Endothelial cell of umbilical vein (primary cell): Measurements from ENCODE around the gene FOXP1. TPM values are rescaled to one million over a fixed set of nuclear protein-coding genes. Genes with fewer than 3 reads are reported as not detected.

Experiments used
- BruUV-seq: library from RNA; stranded (reverse); fragments of 400-500 nt; replicated peaks from 2 replicates; lab custom pipeline; 2021; lab: Mats Ljungman, UMichigan
- CTCF ChIA-PET: fragments of 300-600, 350-600 bp; sonication (Branson Sonifier 250); formaldehyde crosslinking; loops from one replicate; lab custom pipeline; 2021; ENCODE audit warnings: antibody characterized with exemption, inconsistent platforms; lab: Charles Lee
- POLR2A ChIA-PET: fragments of 300-600, 350-600 bp; sonication (Branson Sonifier 250); formaldehyde crosslinking; loops from one replicate; lab custom pipeline; 2021; ENCODE audit warnings: antibody characterized with exemption, inconsistent platforms; lab: Charles Lee
- DNase-seq: peaks from one replicate; pipeline ENCODE4 v3.0.0-alpha.2; 2011; ENCODE audit warnings: low read depth, low spot score
- FAIRE-seq: peaks from 2 replicates; lab custom pipeline; 2011; peaks lifted over from hg19 to GRCh38; lab: Jason Lieb, UNC
- H2AFZ ChIP-seq: 2 replicates; pipeline ENCODE4 v1.6.0; 2012; ENCODE audit warnings: low read depth, low read length, control low read depth, inconsistent platforms
- H3K27ac ChIP-seq: 2 replicates; pipeline ENCODE4 v1.5.1; 2011; ENCODE audit warnings: low read depth, mild to moderate bottlenecking, control low read depth, low read length, moderate library complexity; ENCODE audit not compliant: insufficient read depth
- H3K27me3 ChIP-seq, 2 experiments: 2 replicates each; pipeline versions ENCODE4 v1.6.0 to v1.6.1; 2011; ENCODE audit warnings: low read length in 2 of 2, mixed read lengths in 1 of 2; ENCODE audit not compliant: control insufficient read depth in 2 of 2, insufficient read depth in 2 of 2
- H3K36me3 ChIP-seq, 2 experiments: 2 replicates in 1 of 2; 3 replicates in 1 of 2; pipeline ENCODE4 v1.5.1; 2011; ENCODE audit warnings: low read length in 2 of 2, mild to moderate bottlenecking in 1 of 2, moderate library complexity in 1 of 2; ENCODE audit not compliant: control insufficient read depth in 2 of 2, insufficient read depth in 2 of 2; ENCODE audit errors: extremely low read depth in 1 of 2
- H3K4me1 ChIP-seq: 3 replicates; pipeline ENCODE4 v1.5.1; 2011; ENCODE audit warnings: mild to moderate bottlenecking, low read length; ENCODE audit not compliant: control insufficient read depth, insufficient read depth; ENCODE audit errors: extremely low read depth
- H3K4me2 ChIP-seq: 2 replicates; pipeline ENCODE4 v1.6.1; 2011; ENCODE audit warnings: low read length, control low read depth, mixed read lengths; ENCODE audit not compliant: insufficient read depth
- H3K4me3 ChIP-seq, 3 experiments: fragments of 200-600 bp in 1 of 3; sonication (generic), shearing (Covaris generic) in 1 of 3; replicated peaks in 1 of 3; 2 replicates each; pipeline ENCODE4 v1.5.1; 2011 to 2016; ENCODE audit warnings: control low read depth in 3 of 3, low read length in 3 of 3, mild to moderate bottlenecking in 2 of 3, inconsistent platforms in 1 of 3, low read depth in 1 of 3, moderate library complexity in 1 of 3; ENCODE audit not compliant: insufficient read depth in 1 of 3
- H3K79me2 ChIP-seq: 2 replicates; pipeline ENCODE4 v1.6.0; 2012; ENCODE audit warnings: low read length, inconsistent platforms; ENCODE audit not compliant: control insufficient read depth, insufficient read depth
- H3K9ac ChIP-seq: replicated peaks from 2 replicates; pipeline ENCODE3; 2011; ENCODE audit warnings: low read length, control low read depth; ENCODE audit not compliant: insufficient read depth; ENCODE audit errors: extremely low read depth
- H3K9me1 ChIP-seq: replicated peaks from 3 replicates; pipeline ENCODE4 v1.6.0; 2011; ENCODE audit warnings: mild to moderate bottlenecking, low read length; ENCODE audit not compliant: control insufficient read depth, insufficient read depth; ENCODE audit errors: extremely low read depth
- H3K9me3 ChIP-seq: replicated peaks from 2 replicates; pipeline ENCODE4 v1.5.1; 2012; ENCODE audit warnings: low read length, inconsistent platforms; ENCODE audit not compliant: control insufficient read depth, insufficient read depth
- H4K20me1 ChIP-seq: replicated peaks from 2 replicates; pipeline ENCODE3; 2011; ENCODE audit warnings: mild to moderate bottlenecking, low read length; ENCODE audit not compliant: control insufficient read depth, insufficient read depth; ENCODE audit errors: extremely low read depth
- CTCF ChIP-seq, 2 donors: IDR thresholded peaks; 1 replicate in 1 of 2; 2 replicates in 1 of 2; pipeline ENCODE4 v1.5.1; 2011; ENCODE audit warnings: low read length in 2 of 2, mild to moderate bottlenecking in 2 of 2, moderate library complexity in 2 of 2, control low read depth in 1 of 2, inconsistent platforms in 1 of 2, low read depth in 1 of 2; ENCODE audit not compliant: insufficient read depth in 1 of 2; ENCODE audit errors: extremely low read depth in 1 of 2
- EZH2 ChIP-seq: IDR thresholded peaks from 2 replicates; pipeline ENCODE4 v1.6.1; 2012; ENCODE audit warnings: borderline replicate concordance, low read depth, mild to moderate bottlenecking, moderate library complexity, low read length, inconsistent platforms; ENCODE audit not compliant: severe bottlenecking
- FOS ChIP-seq: IDR thresholded peaks from 2 replicates; pipeline ENCODE4 v1.6.1; 2011; ENCODE audit warnings: mild to moderate bottlenecking, low read length, moderate library complexity, borderline replicate concordance; ENCODE audit not compliant: insufficient read depth
- GATA2 ChIP-seq: IDR thresholded peaks from 2 replicates; pipeline ENCODE4 v1.7.0; 2011; ENCODE audit warnings: low read depth, mild to moderate bottlenecking, moderate library complexity, mixed read lengths, low read length; ENCODE audit not compliant: insufficient read length, insufficient read depth
- JUN ChIP-seq: IDR thresholded peaks from 2 replicates; pipeline ENCODE4 v1.6.1; 2011; ENCODE audit warnings: borderline replicate concordance, low read depth; ENCODE audit not compliant: insufficient read length, insufficient read depth
- MAX ChIP-seq: IDR thresholded peaks from 2 replicates; pipeline ENCODE4 v1.6.1; 2011; ENCODE audit not compliant: insufficient read depth, insufficient read length
- MYC ChIP-seq: IDR thresholded peaks from one replicate; pipeline ENCODE4 v1.6.1; 2011; ENCODE audit warnings: mild to moderate bottlenecking, low read depth, low read length
- POLR2A ChIP-seq: IDR thresholded peaks from 2 replicates; pipeline ENCODE4 v1.6.1; 2012; ENCODE audit warnings: low read depth, mild to moderate bottlenecking, control low read depth, low read length
- POLR2AphosphoS5 ChIP-seq: IDR thresholded peaks from 2 replicates; pipeline ENCODE4 v1.6.1; 2012; ENCODE audit warnings: low read depth, mild to moderate bottlenecking, control low read depth, low read length, moderate library complexity; ENCODE audit not compliant: insufficient read depth
- dilution Hi-C: fragments of 300-500 bp; cut with MboI; formaldehyde crosslinking; loops from one replicate; pipeline ENCODE4 v1.15.0; 2019; ENCODE audit warnings: low sequenced_read_pairs; ENCODE audit not compliant: extremely low pct_ligation_motif_present
- intact Hi-C: fragments of 100-400 bp; cut with micrococcal nuclease; formaldehyde crosslinking; loops from one replicate; pipeline ENCODE4 v1.10.0; 2022
- polyA plus RNA-seq, 4 experiments: library from polyadenylated mRNA; depleted of rRNA in 3 of 4; stranded (reverse) in 3 of 4; unstranded in 1 of 4; fragments of >200 nt; gene quantifications; 2 replicates each; pipeline versions ENCODE4 v1.2.1 to v1.2.3, GENCODE V29; 2011 to 2012; ENCODE audit warnings: missing spikeins in 1 of 4
- total RNA-seq: library from RNA; stranded (reverse); gene quantifications from 2 replicates; pipeline ENCODE4 v1.2.3, GENCODE V29; 2021

The FOXP1 gene
- total and polyA plus RNA-seq, 2 donors (not counting 3 experiments of a cell fraction or from before 2014, with no cell fraction given) = 41.0 to 107 TPM

GRCh38 chr3:71162221-71162620 is 421.3 kb downstream of the FOXP1 start:
- H3K27ac ChIP-seq = no peak overlapping the region
- H3K79me2 ChIP-seq = no peaks in the 10 kb centered on the region
- H3K4me3 ChIP-seq = no peak overlapping the region
- ChIA-PET POLR2A (no interaction called here), CTCF (interaction anchor here (0.6 to 2.0 kb wide), 2 partner anchors 31 to 117 kb away, joined by 4 to 7 read pairs; no protein-coding TSS in a partner anchor)
- no peak overlapping the region for H3K4me2 ChIP-seq
- no peaks in the 10 kb centered on the region for H4K20me1 ChIP-seq
- FAIRE-seq (no peak), DNase-seq (no peak)
- no peak overlapping the region for H3K9ac ChIP-seq
- no peak for TF ChIP-seq POLR2A
- no peak for TF ChIP-seq JUN
- no peak for TF ChIP-seq GATA2
- no peak for TF ChIP-seq MYC
- TF ChIP-seq EZH2 = no peak
- TF ChIP-seq POLR2AphosphoS5 = no peak
- TF ChIP-seq FOS = no peak
- TF ChIP-seq CTCF (IDR thresholded peaks at IDR 0.05; ENCODE audit: extremely low read depth in 1 of 2, insufficient read depth in 1 of 2, low read depth in 1 of 2, low read length in 2 of 2) = no peak
- TF ChIP-seq MAX = no peak
- H3K4me1 ChIP-seq = no peaks in the 10 kb centered on the region
- no peaks in the 10 kb centered on the region for H3K36me3 ChIP-seq
- no peaks in the 10 kb centered on the region for H3K27me3 ChIP-seq
- no peaks in the 10 kb centered on the region for H3K9me3 ChIP-seq
- dilution Hi-C loops (no loop called here), intact Hi-C loops (loop anchor here (2.0 kb wide), 1 partner anchor 31 kb away; no protein-coding TSS in a partner anchor)
- no peak overlapping the region for H2AFZ ChIP-seq
- BruUV-seq = no TSS peak
- no peaks in the 10 kb centered on the region for H3K9me1 ChIP-seq
